Transverse colon (tissue), 4 donors: Measurements from ENCODE around the gene ARFIP1. TPM values are rescaled to one million over a fixed set of nuclear protein-coding genes. Genes with fewer than 3 reads are reported as not detected.

ENCODE experiments used
- DNase-seq: peaks from one replicate; pipeline ENCODE4 v3.0.0-alpha.2; 2019
- H3K27ac ChIP-seq, 4 donors: fragments of 200-600 bp; sonication (generic); 2 replicates each; pipeline ENCODE4 v1.5.1; 2016 to 2018; ENCODE audit warnings: inconsistent platforms in 4 of 4
- H3K27me3 ChIP-seq: fragments of 200-600 bp; sonication (generic); 2 replicates; pipeline ENCODE4 v1.5.1; 2017; ENCODE audit warnings: inconsistent platforms
- H3K36me3 ChIP-seq, 4 donors: fragments of 200-600 bp; sonication (generic); 2 replicates each; pipeline ENCODE4 v1.5.1; 2017 to 2019; ENCODE audit warnings: inconsistent platforms in 4 of 4
- H3K4me1 ChIP-seq, 4 donors: fragments of 200-600 bp; sonication (generic); 2 replicates each; pipeline ENCODE4 v1.5.1; 2017 to 2020; ENCODE audit warnings: inconsistent platforms in 4 of 4
- H3K4me3 ChIP-seq, 4 donors: fragments of 200-600 bp; sonication (generic); 1 replicate in 1 of 4; 2 replicates in 3 of 4; pipeline versions ENCODE4 v1.5.1 to v1.6.1; 2017 to 2019; ENCODE audit warnings: inconsistent platforms in 4 of 4
- H3K9me3 ChIP-seq, 2 donors: fragments of 200-600 bp; sonication (generic); 2 replicates each; pipeline ENCODE4 v1.5.1; 2017 to 2019; ENCODE audit warnings: inconsistent platforms in 2 of 2
- CTCF ChIP-seq, 5 experiments: fragments of 200-600 bp in 3 of 5; fragments of 450-650 bp in 2 of 5; sonication (generic) in 3 of 5; IDR thresholded peaks; 1 replicate in 2 of 5; 2 replicates in 3 of 5; pipeline ENCODE4 v1.5.1; 2016 to 2017; ENCODE audit warnings: antibody characterized with exemption in 5 of 5, inconsistent platforms in 3 of 5, mild to moderate bottlenecking in 2 of 5, moderate library complexity in 1 of 5
- EP300 ChIP-seq: sonication (generic); formaldehyde crosslinking; IDR thresholded peaks from one replicate; pipeline ENCODE4 v1.6.1; 2017; ENCODE audit warnings: antibody characterized with exemption, low read depth
- POLR2A ChIP-seq: fragments of 450-650 bp; IDR thresholded peaks from one replicate; pipeline ENCODE4 v1.6.1; 2016; ENCODE audit warnings: antibody characterized with exemption, mild to moderate bottlenecking, moderate library complexity
- POLR2AphosphoS5 ChIP-seq, 3 donors: sonication (generic); formaldehyde crosslinking; IDR thresholded peaks; one replicate each; pipeline ENCODE4 v1.6.1; 2016; ENCODE audit warnings: antibody characterized with exemption in 3 of 3
- WGBS, 2 donors: methylation state at CpG; one replicate each; pipeline ENCODE4 v1.1.5; 2018; ENCODE audit warnings: low coverage in 1 of 2; 5-methylcytosine and 5-hydroxymethylcytosine counted together
- in situ Hi-C, 4 donors: fragments of 200-750 bp; cut with MboI; loops; one replicate each; pipeline versions ENCODE4 v1.15.0 to v1.15.1; 2017; ENCODE audit warnings: low sequenced_read_pairs in 3 of 4, low pct_ligation_motif_present in 1 of 4, low pct_unique_long_range_greater_than_20kb in 1 of 4
- intact Hi-C: fragments of 100-400 bp; cut with DNase I; formaldehyde crosslinking; loops from one replicate; pipeline ENCODE4 v1.15.1; 2023; ENCODE audit warnings: low total_unique reads
- total RNA-seq, 4 donors: library from RNA; depleted of rRNA; stranded (reverse); fragments of >200 nt; gene quantifications; one replicate each; pipeline ENCODE4 v1.1.0, GENCODE V29; 2016

The ARFIP1 gene
- total RNA-seq, 4 donors from 2014 or later = 35.0 to 115 (median 46.2) TPM

- peak overlapping the region in 3 of 4 donors; percentile 47 to 68 (median 58) for H3K27ac ChIP-seq
Observed at GRCh38 chr4:152949930-152950329, 170.2 kb downstream of the ARFIP1 start.

GRCh38 chr4:152950402-152951274 is 170.9 kb downstream of the ARFIP1 start:
- H3K36me3 ChIP-seq = no peaks in the 10 kb centered on the region
- TF ChIP-seq POLR2AphosphoS5 (IDR thresholded peaks at IDR 0.05) = no peak
- no peak for TF ChIP-seq EP300
- TF ChIP-seq POLR2A = no peak
- TF ChIP-seq CTCF (IDR thresholded peaks at IDR 0.05) = no peak
- no peaks in the 10 kb centered on the region for H3K27me3 ChIP-seq
- no peak overlapping the region for H3K4me3 ChIP-seq
- WGBS, 2 donors = 43 to 44% methylated on average over 6 to 11 of the region's 11 CpGs
- H3K4me1 ChIP-seq = peaks cover 0 to 28% (median 11%) of the 10 kb centered on the region in 4 donors
- intact Hi-C loops = no loop called here
- peak overlapping the region; percentile 47 to 68 (median 53) for H3K27ac ChIP-seq
- H3K9me3 ChIP-seq = no peaks in the 10 kb centered on the region
- DNase-seq = no peak
- in situ Hi-C loops = no loop called here

More at GRCh38 chr4:152949930-152950329, 170.2 kb downstream of the ARFIP1 start:
- Histone ChIP-seq H3K36me3 (no peaks in the 10 kb centered on the region), H3K4me1 (peaks cover 0 to 35% (median 14%) of the 10 kb centered on the region in 4 donors), H3K9me3 (no peaks in the 10 kb centered on the region), H3K4me3 (no peak overlapping the region), H3K27me3 (no peaks in the 10 kb centered on the region)
- intact Hi-C loops = no loop called here
- TF ChIP-seq POLR2AphosphoS5 (IDR thresholded peaks at IDR 0.05) = no peak
- TF ChIP-seq EP300 = no peak
- TF ChIP-seq POLR2A = no peak
- no peak for TF ChIP-seq CTCF (IDR thresholded peaks at IDR 0.05)
- no peak for DNase-seq
- WGBS, 2 donors = 53 to 55% methylated on average over 2 to 8 of the region's 8 CpGs
- in situ Hi-C loops = no loop called here

GRCh38 chr4:152951348-152951747 is 171.6 kb downstream of the ARFIP1 start:
- TF ChIP-seq EP300 (no peak), CTCF (IDR thresholded peaks at IDR 0.05) (no peak), POLR2A (no peak), POLR2AphosphoS5 (IDR thresholded peaks at IDR 0.05) (no peak)
- Histone ChIP-seq H3K4me1 (peaks cover 0 to 31% (median 15%) of the 10 kb centered on the region in 4 donors), H3K9me3 (no peaks in the 10 kb centered on the region), H3K36me3 (no peaks in the 10 kb centered on the region), H3K27me3 (no peaks in the 10 kb centered on the region), H3K27ac (peak overlapping the region; percentile 47 to 68 (median 53)), H3K4me3 (no peak overlapping the region)
- in situ Hi-C loops (no loop called here), intact Hi-C loops (no loop called here)
- WGBS, 2 donors = 30 to 46% methylated on average over 3 of the region's 3 CpGs
- no peak for DNase-seq

- in situ Hi-C loops (no loop called here), intact Hi-C loops (no loop called here)
- no peak overlapping the region for H3K4me3 ChIP-seq
- TF ChIP-seq EP300 (no peak), CTCF (IDR thresholded peaks at IDR 0.05) (no peak), POLR2A (no peak), POLR2AphosphoS5 (IDR thresholded peaks at IDR 0.05) (no peak)
- 88 to 90% methylated on average over 2 to 3 of the region's 3 CpGs for WGBS, 2 donors
- H3K4me1 ChIP-seq = peaks cover 0 to 53% (median 32%) of the 10 kb centered on the region in 4 donors
- H3K9me3 ChIP-seq = no peaks in the 10 kb centered on the region
- no peak overlapping the region for H3K27ac ChIP-seq
- H3K36me3 ChIP-seq = no peaks in the 10 kb centered on the region
- no peak for DNase-seq
- H3K27me3 ChIP-seq = no peaks in the 10 kb centered on the region
Observed at GRCh38 chr4:152953514-152953913, 173.8 kb downstream of the ARFIP1 start.
